ENCODE results near the gene AREG. TPM values are rescaled to one million over a fixed set of nuclear protein-coding genes. Genes with fewer than 3 reads are reported as not detected.

AREG gene
- total RNA-seq, 1 experiment from 2014 or later = 0.33 TPM

- no peaks in the 10 kb centered on the region for H3K4me1 Mint-ChIP-seq
- TF ChIP-seq FOXP1 (CRISPR knock-in tag; IDR thresholded peaks at IDR 0.05; ENCODE audit: borderline replicate concordance) = no peak
- no peak for TF ChIP-seq PRDM15 (CRISPR knock-in tag; IDR thresholded peaks at IDR 0.05)
- no peak for TF ChIP-seq NFYB (CRISPR knock-in tag; conservative IDR thresholded peaks at IDR 0.05; ENCODE audit: low read depth)
- TF ChIP-seq ZMAT4 (CRISPR knock-in tag; IDR thresholded peaks at IDR 0.05) = no peak
- no peak for TF ChIP-seq OVOL2 (CRISPR knock-in tag; IDR thresholded peaks at IDR 0.05; ENCODE audit: borderline replicate concordance)
- TF ChIP-seq ZNF138 (CRISPR knock-in tag; conservative IDR thresholded peaks at IDR 0.05) = no peak
- TF ChIP-seq NR2C2 (CRISPR knock-in tag; IDR thresholded peaks at IDR 0.05) = no peak
- no peak for TF ChIP-seq ELF4 (CRISPR knock-in tag; IDR thresholded peaks at IDR 0.05; ENCODE audit: low read depth)
- TF ChIP-seq GRHL2 (CRISPR knock-in tag; IDR thresholded peaks at IDR 0.05; ENCODE audit: insufficient replicate concordance, severe bottlenecking) = no peak
- no peak for TF ChIP-seq ESRRA (CRISPR knock-in tag; IDR thresholded peaks at IDR 0.05; ENCODE audit: borderline replicate concordance)
- TF ChIP-seq PRRX2 (CRISPR knock-in tag; IDR thresholded peaks at IDR 0.05) = no peak
- TF ChIP-seq ZNF232 (CRISPR knock-in tag; IDR thresholded peaks at IDR 0.05) = no peak
- no peak for TF ChIP-seq RELA (CRISPR knock-in tag; IDR thresholded peaks at IDR 0.05; ENCODE audit: borderline replicate concordance)
- TF ChIP-seq SMAD3 (CRISPR knock-in tag; IDR thresholded peaks at IDR 0.05; ENCODE audit: borderline replicate concordance) = no peak
- TF ChIP-seq, protein P1, sequence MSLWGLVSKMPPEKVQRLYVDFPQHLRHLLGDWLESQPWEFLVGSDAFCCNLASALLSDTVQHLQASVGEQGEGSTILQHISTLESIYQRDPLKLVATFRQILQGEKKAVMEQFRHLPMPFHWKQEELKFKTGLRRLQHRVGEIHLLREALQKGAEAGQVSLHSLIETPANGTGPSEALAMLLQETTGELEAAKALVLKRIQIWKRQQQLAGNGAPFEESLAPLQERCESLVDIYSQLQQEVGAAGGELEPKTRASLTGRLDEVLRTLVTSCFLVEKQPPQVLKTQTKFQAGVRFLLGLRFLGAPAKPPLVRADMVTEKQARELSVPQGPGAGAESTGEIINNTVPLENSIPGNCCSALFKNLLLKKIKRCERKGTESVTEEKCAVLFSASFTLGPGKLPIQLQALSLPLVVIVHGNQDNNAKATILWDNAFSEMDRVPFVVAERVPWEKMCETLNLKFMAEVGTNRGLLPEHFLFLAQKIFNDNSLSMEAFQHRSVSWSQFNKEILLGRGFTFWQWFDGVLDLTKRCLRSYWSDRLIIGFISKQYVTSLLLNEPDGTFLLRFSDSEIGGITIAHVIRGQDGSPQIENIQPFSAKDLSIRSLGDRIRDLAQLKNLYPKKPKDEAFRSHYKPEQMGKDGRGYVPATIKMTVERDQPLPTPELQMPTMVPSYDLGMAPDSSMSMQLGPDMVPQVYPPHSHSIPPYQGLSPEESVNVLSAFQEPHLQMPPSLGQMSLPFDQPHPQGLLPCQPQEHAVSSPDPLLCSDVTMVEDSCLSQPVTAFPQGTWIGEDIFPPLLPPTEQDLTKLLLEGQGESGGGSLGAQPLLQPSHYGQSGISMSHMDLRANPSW (CRISPR knock-in tag; conservative IDR thresholded peaks at IDR 0.05; ENCODE audit: low read depth) = no peak
- no peak for TF ChIP-seq ZNF416 (CRISPR knock-in tag; IDR thresholded peaks at IDR 0.05)
- no peaks in the 10 kb centered on the region for H3K36me3 Mint-ChIP-seq
- CTCF ChIA-PET = no interaction called here
- H3K27ac Mint-ChIP-seq = no peak overlapping the region
- POLR2A ChIA-PET = no interaction called here
- H3K9me3 Mint-ChIP-seq = 0 out of 2 replicates have a peak, but pooled peaks cover 5% of the 10 kb centered on the region
- DNase-seq (ENCODE audit: low spot score) (no peak), ATAC-seq (no peak)
- H3K4me3 Mint-ChIP-seq = no peak overlapping the region
- H3K27me3 Mint-ChIP-seq (ENCODE audit: low read depth) = no peaks in the 10 kb centered on the region; the same call in 1 of the 2 replicates
Observed at GRCh38 chr4:74499986-74500781, 55.2 kb downstream of the AREG start.

DNA sequence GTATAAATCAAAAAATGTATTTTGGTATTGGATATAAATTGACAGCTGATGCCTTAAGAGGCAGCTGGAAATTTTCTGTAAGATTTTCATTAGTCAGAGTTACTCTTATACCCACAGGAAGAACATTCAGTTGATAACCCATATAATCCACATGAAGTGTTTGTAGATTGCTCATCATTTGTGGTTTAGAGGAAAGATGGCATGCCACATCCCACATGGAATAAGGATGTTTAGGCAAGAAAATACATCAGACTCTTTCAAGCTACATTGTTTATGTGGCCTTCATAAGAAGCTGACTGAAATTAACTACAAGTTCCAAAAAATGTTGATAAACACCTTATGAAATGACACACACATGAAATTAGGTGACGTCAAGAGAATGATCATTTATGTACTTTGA lies 56.6 kb downstream of the AREG start:
- H3K27ac Mint-ChIP-seq = no peak overlapping the region
- no peak overlapping the region for H3K4me3 Mint-ChIP-seq
- no peak for DNase-seq (ENCODE audit: low spot score)
- no peaks in the 10 kb centered on the region; the same call in 1 of the 2 replicates for H3K27me3 Mint-ChIP-seq (ENCODE audit: low read depth)
- no peaks in the 10 kb centered on the region for H3K4me1 Mint-ChIP-seq
- no peaks in the 10 kb centered on the region for H3K36me3 Mint-ChIP-seq
- ChIA-PET POLR2A (no interaction called here), CTCF (no interaction called here)
- ATAC-seq = no peak
- peaks cover 13% of the 10 kb centered on the region for H3K9me3 Mint-ChIP-seq
- TF ChIP-seq, protein P2, sequence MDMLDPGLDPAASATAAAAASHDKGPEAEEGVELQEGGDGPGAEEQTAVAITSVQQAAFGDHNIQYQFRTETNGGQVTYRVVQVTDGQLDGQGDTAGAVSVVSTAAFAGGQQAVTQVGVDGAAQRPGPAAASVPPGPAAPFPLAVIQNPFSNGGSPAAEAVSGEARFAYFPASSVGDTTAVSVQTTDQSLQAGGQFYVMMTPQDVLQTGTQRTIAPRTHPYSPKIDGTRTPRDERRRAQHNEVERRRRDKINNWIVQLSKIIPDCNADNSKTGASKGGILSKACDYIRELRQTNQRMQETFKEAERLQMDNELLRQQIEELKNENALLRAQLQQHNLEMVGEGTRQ (CRISPR knock-in tag; IDR thresholded peaks at IDR 0.05) = no peak
- TF ChIP-seq ZNF138 (CRISPR knock-in tag; conservative IDR thresholded peaks at IDR 0.05) = no peak
- TF ChIP-seq MXD4 (CRISPR knock-in tag; IDR thresholded peaks at IDR 0.05; ENCODE audit: borderline replicate concordance) = no peak
- TF ChIP-seq, protein P3, sequence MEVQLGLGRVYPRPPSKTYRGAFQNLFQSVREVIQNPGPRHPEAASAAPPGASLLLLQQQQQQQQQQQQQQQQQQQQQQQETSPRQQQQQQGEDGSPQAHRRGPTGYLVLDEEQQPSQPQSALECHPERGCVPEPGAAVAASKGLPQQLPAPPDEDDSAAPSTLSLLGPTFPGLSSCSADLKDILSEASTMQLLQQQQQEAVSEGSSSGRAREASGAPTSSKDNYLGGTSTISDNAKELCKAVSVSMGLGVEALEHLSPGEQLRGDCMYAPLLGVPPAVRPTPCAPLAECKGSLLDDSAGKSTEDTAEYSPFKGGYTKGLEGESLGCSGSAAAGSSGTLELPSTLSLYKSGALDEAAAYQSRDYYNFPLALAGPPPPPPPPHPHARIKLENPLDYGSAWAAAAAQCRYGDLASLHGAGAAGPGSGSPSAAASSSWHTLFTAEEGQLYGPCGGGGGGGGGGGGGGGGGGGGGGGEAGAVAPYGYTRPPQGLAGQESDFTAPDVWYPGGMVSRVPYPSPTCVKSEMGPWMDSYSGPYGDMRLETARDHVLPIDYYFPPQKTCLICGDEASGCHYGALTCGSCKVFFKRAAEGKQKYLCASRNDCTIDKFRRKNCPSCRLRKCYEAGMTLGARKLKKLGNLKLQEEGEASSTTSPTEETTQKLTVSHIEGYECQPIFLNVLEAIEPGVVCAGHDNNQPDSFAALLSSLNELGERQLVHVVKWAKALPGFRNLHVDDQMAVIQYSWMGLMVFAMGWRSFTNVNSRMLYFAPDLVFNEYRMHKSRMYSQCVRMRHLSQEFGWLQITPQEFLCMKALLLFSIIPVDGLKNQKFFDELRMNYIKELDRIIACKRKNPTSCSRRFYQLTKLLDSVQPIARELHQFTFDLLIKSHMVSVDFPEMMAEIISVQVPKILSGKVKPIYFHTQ (CRISPR knock-in tag; IDR thresholded peaks at IDR 0.05) = no peak

Measured in WTC11 (cell line).